GM23338 (cell line): ENCODE measurements around the gene LRRC30. TPM values are rescaled to one million over a fixed set of nuclear protein-coding genes. Genes with fewer than 3 reads are reported as not detected.

Experiments used
- ATAC-seq: fragments of 200-7000 bp; cut with Tn5 transposase; 3 replicates; pipeline ENCODE4 v1.9.1; 2020
- DNase-seq: peaks from one replicate; pipeline ENCODE4 v3.0.0-alpha.2; 2015; ENCODE audit warnings: low spot score
- H2AFZ ChIP-seq: fragments of 200-600 bp; sonication (generic); 2 replicates; pipeline ENCODE4 v1.8.0; 2016; ENCODE audit warnings: antibody characterized with exemption, mild to moderate bottlenecking, moderate library complexity
- H3F3A ChIP-seq: fragments of 200-600 bp; sonication (generic); replicated peaks from 2 replicates; pipeline ENCODE4 v1.8.0; 2017; ENCODE audit warnings: antibody characterized with exemption, mixed run types, low read depth
- H3K27ac ChIP-seq: fragments of 200-600 bp; sonication (generic); 2 replicates; pipeline ENCODE4 v1.6.1; 2016; ENCODE audit warnings: low read depth
- H3K27me3 ChIP-seq: fragments of 200-600 bp; sonication (generic); 2 replicates; pipeline ENCODE4 v1.8.0; 2016; ENCODE audit warnings: mild to moderate bottlenecking, mixed run types, moderate library complexity; ENCODE audit not compliant: insufficient read depth
- H3K36me3 ChIP-seq: fragments of 200-600 bp; sonication (generic); 2 replicates; pipeline ENCODE4 v1.8.0; 2016; ENCODE audit warnings: mild to moderate bottlenecking; ENCODE audit not compliant: insufficient read depth
- H3K4me1 ChIP-seq: fragments of 200-600 bp; sonication (generic); 2 replicates; pipeline ENCODE4 v1.8.0; 2016; ENCODE audit warnings: mild to moderate bottlenecking, moderate library complexity; ENCODE audit not compliant: insufficient read depth
- H3K4me2 ChIP-seq: fragments of 200-600 bp; sonication (generic); 2 replicates; pipeline ENCODE4 v1.7.1; 2017; ENCODE audit warnings: mixed run types
- H3K4me3 ChIP-seq: fragments of 200-600 bp; sonication (generic); 2 replicates; pipeline ENCODE4 v1.6.1; 2016; ENCODE audit warnings: mixed run types
- H3K79me2 ChIP-seq: fragments of 200-600 bp; sonication (generic); replicated peaks from 2 replicates; pipeline ENCODE4 v1.8.0; 2017; ENCODE audit warnings: mild to moderate bottlenecking; ENCODE audit not compliant: insufficient read depth
- H3K9me2 ChIP-seq: fragments of 200-600 bp; sonication (generic); 2 replicates; pipeline ENCODE4 v1.8.0; 2017; ENCODE audit not compliant: insufficient read depth
- H4K20me1 ChIP-seq: fragments of 200-600 bp; sonication (generic); replicated peaks from 2 replicates; pipeline ENCODE4 v1.8.0; 2017; ENCODE audit warnings: mild to moderate bottlenecking; ENCODE audit not compliant: insufficient read depth
- H3K27ac Mint-ChIP-seq: 2 replicates; pipeline ENCODE4 v1.8.0; 2020; ENCODE audit warnings: inconsistent platforms, mild to moderate bottlenecking, moderate library complexity, mixed read lengths
- H3K27me3 Mint-ChIP-seq: 3 replicates; pipeline ENCODE4 v1.8.0; 2022; ENCODE audit warnings: low read depth, mild to moderate bottlenecking, moderate library complexity, mixed read lengths, inconsistent platforms; ENCODE audit not compliant: insufficient read depth, poor library complexity
- H3K36me3 Mint-ChIP-seq: 3 replicates; pipeline ENCODE4 v1.8.0; 2021; ENCODE audit warnings: low read depth, mild to moderate bottlenecking, inconsistent platforms, moderate library complexity, mixed read lengths
- H3K4me1 Mint-ChIP-seq: 3 replicates; pipeline ENCODE4 v1.8.0; 2020; ENCODE audit warnings: mild to moderate bottlenecking, inconsistent platforms, mixed read lengths
- H3K4me3 Mint-ChIP-seq: 3 replicates; pipeline ENCODE4 v1.8.0; 2021; ENCODE audit warnings: moderate library complexity, mild to moderate bottlenecking, inconsistent platforms, mixed read lengths
- H3K9me3 Mint-ChIP-seq: 3 replicates; pipeline ENCODE4 v1.8.0; 2020; ENCODE audit warnings: moderate library complexity, mild to moderate bottlenecking, inconsistent platforms, mixed read lengths
- CREB1 ChIP-seq: fragments of 250-450 bp; sonication (Bioruptor Pico); IDR thresholded peaks from 2 replicates; pipeline ENCODE4 v1.5.0; 2020; ENCODE audit warnings: low read depth, mild to moderate bottlenecking, moderate library complexity
- CTCF ChIP-seq, 2 experiments: fragments of 200-600 bp in 1 of 2; sonication (generic) in 1 of 2; conservative IDR thresholded peaks; 2 replicates each; pipeline versions ENCODE4 v1.5.1 to v1.6.1; 2016 to 2017; ENCODE audit warnings: antibody characterized with exemption in 2 of 2, low read depth in 2 of 2, mild to moderate bottlenecking in 2 of 2, moderate library complexity in 1 of 2
- EZH2phosphoT487 ChIP-seq: fragments of 200-600 bp; sonication (generic); IDR thresholded peaks from one replicate; pipeline ENCODE4 v1.8.1; 2018; ENCODE audit warnings: antibody characterized with exemption; ENCODE audit not compliant: unreplicated experiment
- JUNB ChIP-seq: IDR thresholded peaks from one replicate; pipeline ENCODE4 v1.6.1; 2016; ENCODE audit warnings: antibody characterized with exemption; ENCODE audit not compliant: unreplicated experiment
- NANOG ChIP-seq: IDR thresholded peaks from 2 replicates; pipeline ENCODE4 v1.6.1; 2016; ENCODE audit warnings: antibody characterized with exemption, borderline replicate concordance
- POLR2AphosphoS5 ChIP-seq: IDR thresholded peaks from 2 replicates; pipeline ENCODE4 v1.6.1; 2016; ENCODE audit warnings: antibody characterized with exemption, low read depth
- ZNF114 ChIP-seq: fragments of 250-450 bp; sonication (Bioruptor Pico); IDR thresholded peaks from 2 replicates; pipeline ENCODE4 v1.5.0; 2020; ENCODE audit warnings: mild to moderate bottlenecking, moderate library complexity
- ZNF331 ChIP-seq: fragments of 250-450 bp; sonication (Bioruptor Pico); IDR thresholded peaks from 2 replicates; pipeline ENCODE4 v1.5.0; 2020; ENCODE audit warnings: low read depth, mild to moderate bottlenecking, moderate library complexity
- ZNF462 ChIP-seq: fragments of 250-450 bp; sonication (Bioruptor Pico); IDR thresholded peaks from 2 replicates; pipeline ENCODE4 v1.5.0; 2020; ENCODE audit warnings: mild to moderate bottlenecking, moderate library complexity
- polyA plus RNA-seq: library from polyadenylated mRNA; unstranded; fragments of >200 nt; fragmentation: Nextera tagmentation; extraction: Ambion mirVana; gene quantifications from 2 replicates; pipeline ENCODE4 v1.2.1, GENCODE V29; 2016
- total RNA-seq: library from RNA; depleted of rRNA; stranded (reverse); fragments of >200 nt; shearing (Covaris generic); gene quantifications from 2 replicates; pipeline ENCODE4 v1.2.3, GENCODE V29; 2014
- TF ChIP-seq, protein P1 (sequence below): IDR thresholded peaks from 2 replicates; pipeline ENCODE4 v1.6.1; 2016; ENCODE audit warnings: antibody characterized with exemption

The LRRC30 gene
- total and polyA plus RNA-seq, 2 experiments from 2014 or later = not detected

GRCh38 chr18:7206217-7206616 lies 24.7 kb upstream of the LRRC30 start (continued):
- TF ChIP-seq ZNF462 (CRISPR knock-in tag) (no peak), ZNF331 (CRISPR knock-in tag) (no peak), EZH2phosphoT487 (no peak), CTCF (conservative IDR thresholded peaks at IDR 0.05; ENCODE audit: low read depth in 2 of 2) (no peak), POLR2AphosphoS5 (no peak), CREB1 (CRISPR knock-in tag) (no peak), NANOG (no peak)

DNA sequence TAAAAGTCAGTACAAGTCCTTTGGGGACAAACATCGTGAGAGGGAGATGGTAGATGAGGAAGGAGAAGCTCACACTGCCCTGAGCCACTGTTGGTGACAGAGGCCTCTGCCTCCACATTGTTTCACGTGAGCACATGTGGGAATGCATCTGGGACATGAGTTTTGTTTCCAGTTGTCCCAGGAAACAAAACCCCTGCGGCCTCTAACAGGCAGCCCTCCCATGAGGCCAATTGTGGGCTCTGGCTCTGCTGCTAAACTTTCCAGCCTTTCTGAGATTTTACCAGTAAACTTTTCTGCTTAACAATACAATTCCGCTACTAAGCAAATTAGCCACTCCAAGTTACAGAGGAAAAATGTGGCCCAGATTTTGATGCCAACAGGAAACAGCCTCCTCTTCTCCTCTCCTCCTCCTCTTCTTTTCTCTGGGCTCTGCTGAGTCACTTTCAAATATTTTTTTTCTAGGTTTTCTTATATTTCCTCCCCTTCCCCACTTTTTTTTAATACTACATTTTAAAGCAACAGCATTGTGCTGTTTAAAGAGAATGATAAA lies 23.4 kb upstream of the LRRC30 start:
- Histone ChIP-seq H3F3A (no peaks in the 10 kb centered on the region), H3K79me2 (no peaks in the 10 kb centered on the region), H3K27ac (no peak overlapping the region), H3K9me2 (no peaks in the 10 kb centered on the region), H3K36me3 (no peaks in the 10 kb centered on the region), H2AFZ (peak overlapping the region; percentile 90; the same call in 1 of the 2 replicates), H3K27me3 (no peaks in the 10 kb centered on the region), H4K20me1 (no peaks in the 10 kb centered on the region), H3K4me2 (0 out of 2 replicates have a peak overlapping the region, but pooled peaks have one; percentile 8), H3K4me1 (peaks cover 7% of the 10 kb centered on the region; the same call in 1 of the 2 replicates), H3K4me3 (no peak overlapping the region)
- H3K36me3 Mint-ChIP-seq = no peaks in the 10 kb centered on the region
- H3K27ac Mint-ChIP-seq = peak overlapping the region; percentile 83
- no peak for DNase-seq
- peaks cover 19% of the 10 kb centered on the region for H3K4me1 Mint-ChIP-seq
- peak; percentile 60 for ATAC-seq
- peaks cover 2% of the 10 kb centered on the region for H3K27me3 Mint-ChIP-seq
- no peak overlapping the region for H3K4me3 Mint-ChIP-seq
- no peaks in the 10 kb centered on the region for H3K9me3 Mint-ChIP-seq
- TF ChIP-seq CREB1 (CRISPR knock-in tag) = no peak
- TF ChIP-seq POLR2AphosphoS5 = no peak
- no peak for TF ChIP-seq JUNB
- TF ChIP-seq EZH2phosphoT487 = no peak
- TF ChIP-seq ZNF331 (CRISPR knock-in tag) = no peak
- TF ChIP-seq NANOG = no peak
- TF ChIP-seq CTCF (conservative IDR thresholded peaks at IDR 0.05; ENCODE audit: low read depth in 2 of 2) = no peak
- TF ChIP-seq, protein P1, sequence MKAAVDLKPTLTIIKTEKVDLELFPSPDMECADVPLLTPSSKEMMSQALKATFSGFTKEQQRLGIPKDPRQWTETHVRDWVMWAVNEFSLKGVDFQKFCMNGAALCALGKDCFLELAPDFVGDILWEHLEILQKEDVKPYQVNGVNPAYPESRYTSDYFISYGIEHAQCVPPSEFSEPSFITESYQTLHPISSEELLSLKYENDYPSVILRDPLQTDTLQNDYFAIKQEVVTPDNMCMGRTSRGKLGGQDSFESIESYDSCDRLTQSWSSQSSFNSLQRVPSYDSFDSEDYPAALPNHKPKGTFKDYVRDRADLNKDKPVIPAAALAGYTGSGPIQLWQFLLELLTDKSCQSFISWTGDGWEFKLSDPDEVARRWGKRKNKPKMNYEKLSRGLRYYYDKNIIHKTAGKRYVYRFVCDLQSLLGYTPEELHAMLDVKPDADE = no peak
- TF ChIP-seq ZNF114 (CRISPR knock-in tag) = no peak
